DMS153 treated with DMSO at 0.1 percent for 48 hours (cell line): Measurements from ENCODE around the gene SLC26A2.
"Not testable (repeated sequence)": the region's sequence is repeated elsewhere in the genome, so short reads cannot be mapped to it uniquely, and the experiment has no call there.

Source experiments
- DNase-seq: peaks from one replicate; lab custom pipeline; 2025; ENCODE audit not compliant: unreplicated experiment; lab: John Stamatoyannopoulos, UW

The SLC26A2 gene

GRCh38 chr5:149936700-149937091, 23.9 kb upstream of the SLC26A2 start:
- no peak for DNase-seq

- DNase-seq, result peak; percentile 63
Measured at GRCh38 chr5:149937610-149938009, 22.9 kb upstream of the SLC26A2 start.

- DNase-seq, result no peak
Measured at GRCh38 chr5:149938279-149938678, 22.3 kb upstream of the SLC26A2 start.

- no peak for DNase-seq
Measured at GRCh38 chr5:149938791-149939358, 21.7 kb upstream of the SLC26A2 start.

GRCh38 chr5:149939546-149939945, 21.0 kb upstream of the SLC26A2 start:
- no peak for DNase-seq

- no peak for DNase-seq
Measured at GRCh38 chr5:149940077-149940574, 20.4 kb upstream of the SLC26A2 start.

GRCh38 chr5:149940941-149941644, 19.5 kb upstream of the SLC26A2 start:
- DNase-seq, result no peak

GRCh38 chr5:149941795-149942194, 18.8 kb upstream of the SLC26A2 start:
- no peak for DNase-seq

- no peak for DNase-seq
Measured at GRCh38 chr5:149942199-149942598, 18.4 kb upstream of the SLC26A2 start.

GRCh38 chr5:149942741-149943169, 17.8 kb upstream of the SLC26A2 start:
- DNase-seq, result not testable (repeated sequence)

- DNase-seq, result not testable (repeated sequence)
Measured at GRCh38 chr5:149943177-149943949, 17.2 kb upstream of the SLC26A2 start.

- no peak for DNase-seq
Measured at GRCh38 chr5:149944666-149945065, 15.9 kb upstream of the SLC26A2 start, which contains the start of gene PDE6A. Gene PDE6A (minus strand): TSS chr5:149944793. CDS start chr5:149944673, 120 bp downstream.

GRCh38 chr5:149946118-149946517, 14.4 kb upstream of the SLC26A2 start:
- no peak for DNase-seq

GRCh38 chr5:149948993-149949392, 11.6 kb upstream of the SLC26A2 start:
- DNase-seq, result no peak

GRCh38 chr5:149951138-149951749, 9.3 kb upstream of the SLC26A2 start:
- no peak for DNase-seq

GRCh38 chr5:149953436-149954121, 7.0 kb upstream of the SLC26A2 start:
- DNase-seq, result no peak

- no peak for DNase-seq
Measured at GRCh38 chr5:149954798-149955197, 5.8 kb upstream of the SLC26A2 start.

- DNase-seq, result no peak
Measured at GRCh38 chr5:149956685-149957084, 3.9 kb upstream of the SLC26A2 start.

- DNase-seq, result no peak
Measured at GRCh38 chr5:149957855-149958254, 2.7 kb upstream of the SLC26A2 start.

- no peak for DNase-seq
Measured at GRCh38 chr5:149959406-149960236, 937 bp upstream of the SLC26A2 start.
